ENCODE measurements around the gene UBE2E2. TPM values are rescaled to one million over a fixed set of nuclear protein-coding genes. Genes with fewer than 3 reads are reported as not detected.

Gene UBE2E2
- total RNA-seq, 1 donor from 2014 or later, result 61.3 TPM

DNA sequence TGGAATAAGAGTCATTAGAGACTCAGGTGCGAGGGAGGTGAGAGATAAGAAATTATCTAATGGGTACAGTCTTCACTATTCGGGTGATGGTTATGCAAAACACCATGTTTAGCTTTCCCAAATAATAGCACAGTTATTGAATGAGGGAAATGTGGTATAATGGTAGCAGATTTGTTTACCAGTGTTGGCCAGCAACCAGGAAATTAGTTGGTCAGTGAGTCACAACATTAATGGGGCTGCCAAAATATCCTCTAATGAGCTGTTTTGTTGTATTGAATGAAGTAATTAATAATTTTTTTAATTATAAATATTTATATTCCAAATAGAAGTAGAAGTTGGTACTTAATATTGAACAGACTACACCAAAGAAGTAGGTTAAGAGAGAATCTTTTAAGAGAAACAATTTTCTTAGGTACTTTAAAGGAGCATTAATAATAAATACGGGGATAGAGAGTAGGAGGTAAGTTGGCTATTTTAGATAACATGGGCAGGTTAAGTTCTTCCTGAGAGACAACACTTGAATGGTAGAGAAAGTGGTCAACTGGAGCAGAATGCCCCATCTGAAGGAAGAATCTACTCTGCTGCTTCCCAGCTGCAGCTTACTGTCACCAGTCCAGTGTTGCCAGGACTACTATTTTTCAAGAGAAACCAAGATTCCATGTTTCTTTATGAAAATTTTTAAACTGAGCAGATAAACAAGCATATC, 218.8 kb downstream of the UBE2E2 start:
- TF ChIP-seq, protein P1, sequence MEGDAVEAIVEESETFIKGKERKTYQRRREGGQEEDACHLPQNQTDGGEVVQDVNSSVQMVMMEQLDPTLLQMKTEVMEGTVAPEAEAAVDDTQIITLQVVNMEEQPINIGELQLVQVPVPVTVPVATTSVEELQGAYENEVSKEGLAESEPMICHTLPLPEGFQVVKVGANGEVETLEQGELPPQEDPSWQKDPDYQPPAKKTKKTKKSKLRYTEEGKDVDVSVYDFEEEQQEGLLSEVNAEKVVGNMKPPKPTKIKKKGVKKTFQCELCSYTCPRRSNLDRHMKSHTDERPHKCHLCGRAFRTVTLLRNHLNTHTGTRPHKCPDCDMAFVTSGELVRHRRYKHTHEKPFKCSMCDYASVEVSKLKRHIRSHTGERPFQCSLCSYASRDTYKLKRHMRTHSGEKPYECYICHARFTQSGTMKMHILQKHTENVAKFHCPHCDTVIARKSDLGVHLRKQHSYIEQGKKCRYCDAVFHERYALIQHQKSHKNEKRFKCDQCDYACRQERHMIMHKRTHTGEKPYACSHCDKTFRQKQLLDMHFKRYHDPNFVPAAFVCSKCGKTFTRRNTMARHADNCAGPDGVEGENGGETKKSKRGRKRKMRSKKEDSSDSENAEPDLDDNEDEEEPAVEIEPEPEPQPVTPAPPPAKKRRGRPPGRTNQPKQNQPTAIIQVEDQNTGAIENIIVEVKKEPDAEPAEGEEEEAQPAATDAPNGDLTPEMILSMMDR (IDR thresholded peaks at IDR 0.05; ENCODE audit: insufficient read depth, low read length, severe bottlenecking), result no peak
- H3K27me3 ChIP-seq (ENCODE audit: control insufficient read depth, insufficient read depth, low read length), result no peaks in the 10 kb centered on the region
- DNase-seq (ENCODE audit: low read depth) (peak; percentile 46), FAIRE-seq (no peak)
- no peak overlapping the region for H3K4me3 ChIP-seq (ENCODE audit: low read depth, low read length)
- H3K36me3 ChIP-seq (ENCODE audit: control insufficient read depth, insufficient read depth, low read length), result no peaks in the 10 kb centered on the region

DNA sequence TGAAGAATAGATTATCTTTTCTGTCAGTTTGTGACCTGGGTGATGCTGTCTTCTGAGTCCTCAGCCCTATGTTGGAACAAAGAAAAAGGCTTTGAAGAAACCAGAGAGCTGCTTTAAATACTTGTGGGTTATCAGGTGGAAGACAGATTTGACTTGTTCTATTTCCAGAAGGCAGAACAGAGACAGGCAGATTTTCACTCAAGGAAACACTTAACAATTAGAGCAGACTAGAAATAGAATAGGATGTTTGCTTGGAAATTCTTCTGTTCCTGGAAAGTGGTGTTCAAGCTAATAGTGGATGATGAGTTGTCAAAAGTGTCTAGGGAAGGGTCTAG, 219.4 kb downstream of the UBE2E2 start:
- Histone ChIP-seq H3K27me3 (ENCODE audit: control insufficient read depth, insufficient read depth, low read length) (no peaks in the 10 kb centered on the region), H3K36me3 (ENCODE audit: control insufficient read depth, insufficient read depth, low read length) (no peaks in the 10 kb centered on the region), H3K4me3 (ENCODE audit: low read depth, low read length) (no peak overlapping the region)
- FAIRE-seq (no peak), DNase-seq (ENCODE audit: low read depth) (no peak)
- TF ChIP-seq, protein P1 (IDR thresholded peaks at IDR 0.05; ENCODE audit: insufficient read depth, low read length, severe bottlenecking), result no peak

DNA sequence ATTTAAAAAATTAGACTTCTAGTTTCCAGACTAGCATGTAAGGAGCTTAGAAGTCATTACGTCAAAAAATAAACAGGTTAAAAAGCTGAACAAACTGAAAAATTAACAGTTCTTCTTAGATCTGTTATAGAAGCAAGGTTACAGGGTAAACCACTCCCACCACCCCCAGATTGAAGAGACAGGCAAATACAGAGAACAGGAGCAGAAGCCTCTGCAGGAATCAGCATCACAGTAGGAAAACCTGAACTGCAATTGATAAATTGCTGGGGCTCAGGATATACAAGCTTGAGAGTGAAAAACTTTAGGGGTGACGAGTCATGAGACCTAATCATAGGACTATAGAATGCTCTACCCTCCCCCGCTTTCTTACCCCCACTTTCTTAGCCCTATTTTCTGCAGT, 222.3 kb downstream of the UBE2E2 start:
- Histone ChIP-seq H3K27me3 (ENCODE audit: control insufficient read depth, insufficient read depth, low read length) (no peaks in the 10 kb centered on the region), H3K36me3 (ENCODE audit: control insufficient read depth, insufficient read depth, low read length) (no peaks in the 10 kb centered on the region), H3K4me3 (ENCODE audit: low read depth, low read length) (no peak overlapping the region)
- FAIRE-seq (no peak), DNase-seq (ENCODE audit: low read depth) (no peak)
- TF ChIP-seq, protein P1 (IDR thresholded peaks at IDR 0.05; ENCODE audit: insufficient read depth, low read length, severe bottlenecking), result no peak

DNA sequence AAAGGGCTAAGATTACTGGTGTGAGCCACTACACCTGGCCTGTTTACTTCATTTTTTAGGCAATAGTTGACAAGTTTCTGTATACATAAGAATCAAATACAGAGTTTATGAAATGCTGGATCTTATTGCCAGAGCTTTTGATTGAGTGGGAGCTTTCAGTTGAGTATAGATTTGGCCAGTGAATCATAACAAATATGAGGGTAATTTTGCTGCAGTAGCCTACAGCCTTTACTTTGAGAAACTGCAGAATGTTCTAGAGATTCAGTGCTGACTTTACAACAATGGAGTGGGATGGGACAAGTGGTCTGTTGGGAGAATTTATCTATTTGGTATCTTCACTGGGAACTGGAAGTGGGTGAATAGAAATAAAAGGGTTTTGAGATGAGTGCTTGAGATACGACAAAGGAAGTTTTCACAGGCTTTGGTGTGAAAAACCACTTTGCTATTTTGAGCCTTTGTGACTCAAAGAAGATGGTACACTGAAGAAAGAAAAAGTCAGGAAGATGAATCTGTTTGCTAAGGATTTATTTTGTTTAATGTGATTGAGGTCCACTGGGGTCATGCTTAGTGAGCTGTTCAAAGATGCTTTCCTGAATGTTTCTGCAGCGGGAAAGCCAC, 227.8 kb downstream of the UBE2E2 start:
- FAIRE-seq (no peak), DNase-seq (ENCODE audit: low read depth) (no peak)
- H3K36me3 ChIP-seq (ENCODE audit: control insufficient read depth, insufficient read depth, low read length), result no peaks in the 10 kb centered on the region
- TF ChIP-seq, protein P1 (IDR thresholded peaks at IDR 0.05; ENCODE audit: insufficient read depth, low read length, severe bottlenecking), result no peak
- no peak overlapping the region for H3K4me3 ChIP-seq (ENCODE audit: low read depth, low read length)
- no peaks in the 10 kb centered on the region for H3K27me3 ChIP-seq (ENCODE audit: control insufficient read depth, insufficient read depth, low read length)

DNA sequence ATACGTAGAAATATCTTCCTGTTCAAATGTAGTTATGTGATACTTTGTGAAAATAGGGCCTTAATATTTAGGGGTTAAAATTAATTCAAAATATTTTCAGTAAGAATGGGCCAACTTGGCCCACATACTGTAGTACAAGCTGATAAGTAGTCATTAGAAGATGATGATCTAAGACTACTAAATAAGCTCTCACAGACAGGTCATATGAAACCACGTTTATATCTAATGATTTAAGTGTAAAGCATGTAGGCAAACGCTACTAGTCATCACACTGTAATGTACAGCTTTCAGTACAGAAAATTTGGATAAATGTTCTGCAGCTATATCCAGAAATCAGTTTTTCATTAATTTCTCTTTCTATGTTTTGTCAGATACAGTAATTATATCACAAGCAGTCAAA, 228.6 kb downstream of the UBE2E2 start:
- DNase-seq (ENCODE audit: low read depth), result no peak
- TF ChIP-seq, protein P1 (IDR thresholded peaks at IDR 0.05; ENCODE audit: insufficient read depth, low read length, severe bottlenecking), result no peak

More for the DNA sequence above, 228.6 kb downstream of the UBE2E2 start:
- FAIRE-seq, result no peak
- no peaks in the 10 kb centered on the region for H3K36me3 ChIP-seq (ENCODE audit: control insufficient read depth, insufficient read depth, low read length)
- no peak overlapping the region for H3K4me3 ChIP-seq (ENCODE audit: low read depth, low read length)
- no peaks in the 10 kb centered on the region for H3K27me3 ChIP-seq (ENCODE audit: control insufficient read depth, insufficient read depth, low read length)
